Measurements from ENCODE around the gene ST3GAL6. TPM values are rescaled to one million over a fixed set of nuclear protein-coding genes. Genes with fewer than 3 reads are reported as not detected.
"Not testable (repeated sequence)": the region's sequence is repeated elsewhere in the genome, so short reads cannot be mapped to it uniquely, and the experiment has no call there.

The ST3GAL6 gene
- total RNA-seq, 1 donor = 5.5 TPM

- no peaks in the 10 kb centered on the region for H3K27me3 ChIP-seq (ENCODE audit: insufficient read depth, low read length)
- H3K4me3 ChIP-seq (ENCODE audit: low read length) = no peak overlapping the region
- H3K9me3 ChIP-seq (ENCODE audit: low read depth, low read length) = no peaks in the 10 kb centered on the region
- no peaks in the 10 kb centered on the region for H3K4me1 ChIP-seq (ENCODE audit: insufficient read depth, low read length)
These were observed 60.7 kb downstream of the ST3GAL6 start for GRCh38 chr3:98823791-98824190.

GRCh38 chr3:98824256-98824655 lies 61.1 kb downstream of the ST3GAL6 start:
- Histone ChIP-seq H3K4me1 (ENCODE audit: insufficient read depth, low read length) (no peaks in the 10 kb centered on the region), H3K4me3 (ENCODE audit: low read length) (no peak overlapping the region), H3K9me3 (ENCODE audit: low read depth, low read length) (no peaks in the 10 kb centered on the region), H3K27me3 (ENCODE audit: insufficient read depth, low read length) (no peaks in the 10 kb centered on the region)

DNA sequence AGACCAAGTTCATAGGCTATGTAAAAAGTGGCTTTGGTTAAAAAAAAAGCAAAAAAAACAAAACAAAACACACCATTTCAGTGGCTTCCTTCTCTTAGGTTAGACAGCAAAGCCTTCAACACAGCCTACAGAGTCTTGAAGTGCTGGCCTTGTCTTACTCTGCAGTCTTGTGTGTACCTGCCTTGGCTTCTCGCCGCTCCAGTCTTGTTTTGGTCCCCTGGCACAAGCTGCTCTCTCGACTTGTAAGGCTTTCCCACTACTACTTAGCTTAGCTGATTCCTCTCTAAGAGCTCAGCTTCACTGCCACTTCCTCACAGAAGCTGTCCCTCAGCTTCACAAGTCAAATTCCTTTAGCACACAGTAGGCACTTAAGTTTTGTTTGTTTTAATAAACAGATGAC lies 63.0 kb downstream of the ST3GAL6 start:
- H3K4me3 ChIP-seq (ENCODE audit: low read length) = no peak overlapping the region
- H3K4me1 ChIP-seq (ENCODE audit: insufficient read depth, low read length) = no peaks in the 10 kb centered on the region
- no peaks in the 10 kb centered on the region for H3K9me3 ChIP-seq (ENCODE audit: low read depth, low read length)
- no peaks in the 10 kb centered on the region for H3K27me3 ChIP-seq (ENCODE audit: insufficient read depth, low read length)

DNA sequence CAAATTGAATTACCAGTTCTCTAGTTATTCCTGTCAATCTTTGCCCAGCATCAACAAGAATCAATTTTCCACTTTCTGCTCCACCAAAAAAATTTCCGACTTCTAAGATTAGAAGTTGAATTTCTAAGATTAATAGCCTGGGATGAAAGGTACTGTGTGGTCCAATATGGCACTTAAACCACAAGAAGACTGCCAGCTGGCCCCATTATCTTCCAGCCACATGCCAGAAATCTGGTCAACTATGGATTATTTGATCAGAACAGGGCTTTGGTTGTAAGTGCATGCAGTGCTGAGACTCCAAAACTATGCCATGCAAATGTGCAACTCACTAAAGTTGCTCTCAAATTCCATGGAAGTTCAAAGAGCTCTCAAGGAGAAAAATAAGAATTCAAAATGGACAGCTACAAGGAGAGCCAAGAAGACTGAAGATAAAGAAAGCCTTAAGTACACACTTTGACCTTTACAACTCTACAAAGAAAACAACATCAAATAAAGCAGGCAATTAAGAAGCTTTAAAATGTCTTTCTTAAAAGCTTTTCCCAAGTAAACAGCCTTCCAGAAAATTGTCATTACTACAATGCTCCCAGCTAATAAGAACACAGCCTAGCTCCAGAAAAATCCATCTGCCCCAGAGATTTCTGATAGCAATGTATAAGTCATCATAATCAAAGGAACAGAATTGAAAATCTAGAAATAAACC lies 64.2 kb downstream of the ST3GAL6 start:
- Histone ChIP-seq H3K4me3 (ENCODE audit: low read length) (no peak overlapping the region), H3K27me3 (ENCODE audit: insufficient read depth, low read length) (no peaks in the 10 kb centered on the region), H3K9me3 (ENCODE audit: low read depth, low read length) (no peaks in the 10 kb centered on the region), H3K4me1 (ENCODE audit: insufficient read depth, low read length) (no peaks in the 10 kb centered on the region)

GRCh38 chr3:98829246-98829832 lies 66.2 kb downstream of the ST3GAL6 start:
- Histone ChIP-seq H3K4me3 (ENCODE audit: low read length) (no peak overlapping the region), H3K27me3 (ENCODE audit: insufficient read depth, low read length) (no peaks in the 10 kb centered on the region), H3K9me3 (ENCODE audit: low read depth, low read length) (no peaks in the 10 kb centered on the region), H3K4me1 (ENCODE audit: insufficient read depth, low read length) (no peaks in the 10 kb centered on the region)

DNA sequence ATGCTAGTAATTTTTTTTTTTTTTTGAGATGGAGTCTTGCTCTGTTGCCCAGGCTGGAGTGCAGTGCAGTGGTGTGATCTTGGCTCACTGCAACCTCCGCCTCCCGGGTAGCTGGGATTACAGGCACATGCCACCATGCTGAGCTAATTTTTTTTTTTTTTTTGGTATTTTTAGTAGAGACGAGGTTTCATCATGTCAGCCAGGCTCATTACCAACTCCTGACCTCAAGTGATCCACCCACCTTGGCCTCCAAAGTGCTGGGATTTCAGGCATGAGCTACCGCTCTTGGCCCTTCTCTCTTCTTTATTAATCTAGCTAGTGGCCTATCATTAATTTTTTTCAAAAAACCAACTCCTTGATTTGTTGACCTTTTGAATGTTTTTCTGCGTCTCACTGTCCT lies 67.9 kb downstream of the ST3GAL6 start:
- not testable (repeated sequence) for H3K4me3 ChIP-seq (ENCODE audit: low read length); H3K27me3 ChIP-seq (ENCODE audit: insufficient read depth, low read length); H3K4me1 ChIP-seq (ENCODE audit: insufficient read depth, low read length); H3K9me3 ChIP-seq (ENCODE audit: low read depth, low read length)

DNA sequence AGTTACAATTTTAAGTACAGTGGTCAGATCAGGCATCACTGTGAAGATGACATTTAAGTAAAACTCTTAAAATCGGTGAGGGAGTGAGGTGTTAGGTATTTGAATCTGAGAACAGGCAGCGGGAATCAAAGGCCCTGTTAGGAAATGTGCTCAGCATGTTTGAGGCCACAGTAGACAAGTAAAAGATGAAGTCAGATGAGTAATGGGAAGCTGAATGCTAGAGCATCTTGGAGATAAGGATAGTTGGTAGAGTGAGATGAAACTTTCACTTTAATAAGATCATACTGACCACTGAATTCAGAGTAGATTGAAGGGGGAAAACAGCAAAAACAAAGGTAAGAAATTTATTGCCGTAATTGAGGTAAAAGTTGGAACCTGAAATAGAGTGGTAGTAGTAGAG lies 76.7 kb downstream of the ST3GAL6 start:
- Histone ChIP-seq H3K4me1 (ENCODE audit: insufficient read depth, low read length) (no peaks in the 10 kb centered on the region), H3K27me3 (ENCODE audit: insufficient read depth, low read length) (no peaks in the 10 kb centered on the region), H3K4me3 (ENCODE audit: low read length) (no peak overlapping the region), H3K9me3 (ENCODE audit: low read depth, low read length) (no peaks in the 10 kb centered on the region)

- Histone ChIP-seq H3K4me1 (ENCODE audit: insufficient read depth, low read length) (no peaks in the 10 kb centered on the region), H3K4me3 (ENCODE audit: low read length) (no peak overlapping the region), H3K27me3 (ENCODE audit: insufficient read depth, low read length) (no peaks in the 10 kb centered on the region), H3K9me3 (ENCODE audit: low read depth, low read length) (no peaks in the 10 kb centered on the region)
These were observed 80.3 kb downstream of the ST3GAL6 start for GRCh38 chr3:98843266-98843959.

Other genes starting within 250 kb of the ST3GAL6 start
- 187 TPM for gene CLDND1, start 240.4 kb upstream of the ST3GAL6 start, total RNA-seq
- gene GPR15, start 231.4 kb upstream of the ST3GAL6 start, total RNA-seq = 40.1 TPM
- gene CPOX, start 169.7 kb upstream of the ST3GAL6 start, total RNA-seq = 7.0 TPM
- 0.94 TPM for gene DCBLD2, start 138.4 kb downstream of the ST3GAL6 start, total RNA-seq

Data from mononuclear cell (primary cell).